HCT116 (cell line): ENCODE results near the gene RAB5A. TPM values are rescaled to one million over a fixed set of nuclear protein-coding genes. Genes with fewer than 3 reads are reported as not detected.

ENCODE experiments used
- ATAC-seq: fragments of 200-7000 bp; cut with Tn5 transposase; 2 replicates; pipeline ENCODE4 v1.9.1; 2020; ENCODE audit warnings: mild to moderate bottlenecking, moderate library complexity
- BruUV-seq: library from RNA; stranded (reverse); fragments of 400-500 nt; replicated peaks from 2 replicates; lab custom pipeline; 2021; lab: Mats Ljungman, UMichigan
- CTCF ChIA-PET: fragments of 300-600 bp; sonication (Branson Sonifier 250); formaldehyde crosslinking; loops from one replicate; lab custom pipeline; 2021; ENCODE audit warnings: antibody characterized with exemption; lab: Charles Lee
- POLR2A ChIA-PET: fragments of 300-600, 350-600 bp; sonication (Branson Sonifier 250); formaldehyde crosslinking; loops from one replicate; lab custom pipeline; 2021; ENCODE audit warnings: antibody characterized with exemption; lab: Charles Lee
- RAD21 ChIA-PET, 2 experiments: fragments of 300-600 bp; sonication (Branson Sonifier 250); formaldehyde crosslinking; loops; one replicate each; lab custom pipeline; 2023; ENCODE audit warnings: low total read pairs in 2 of 2; ENCODE audit not compliant: uncharacterized antibody in 2 of 2, unreplicated experiment in 2 of 2, low non-redundant PET in 1 of 2; lab: Charles Lee
- DNase-seq: peaks from one replicate; pipeline ENCODE4 v3.0.0-alpha.2; 2010; ENCODE audit warnings: low read depth, low spot score
- H2AFZ ChIP-seq: fragments of 200-600 bp; shearing (Covaris generic), sonication (generic); 2 replicates; pipeline ENCODE4 v1.6.1; 2017; ENCODE audit warnings: low read depth, mixed run types, mixed read lengths, antibody characterized with exemption, low read length; ENCODE audit not compliant: poor library complexity, severe bottlenecking
- H3K27ac ChIP-seq: 2 replicates; pipeline ENCODE4 v1.5.1; 2012; ENCODE audit warnings: low read depth, low read length
- H3K27me3 ChIP-seq: fragments of 200-600 bp; sonication (generic); 2 replicates; pipeline ENCODE4 v1.6.1; 2016; ENCODE audit warnings: mixed run types, low read length, mixed read lengths; ENCODE audit not compliant: insufficient read depth
- H3K36me3 ChIP-seq, 2 experiments: fragments of 200-500 bp in 1 of 2; fragments of 200-600 bp in 1 of 2; sonication (Bioruptor generic) in 1 of 2; sonication (generic) in 1 of 2; 2 replicates each; pipeline versions ENCODE4 v1.5.1 to v1.6.1; 2014 to 2016; ENCODE audit warnings: low read length in 2 of 2, inconsistent platforms in 1 of 2, mixed read lengths in 1 of 2, mixed run types in 1 of 2; ENCODE audit not compliant: insufficient read depth in 2 of 2, control insufficient read depth in 1 of 2
- H3K4me1 ChIP-seq, 2 experiments: fragments of 200-600 bp in 1 of 2; sonication (generic) in 1 of 2; 2 replicates each; pipeline versions ENCODE4 v1.5.1 to v1.6.1; 2012 to 2017; ENCODE audit warnings: low read length in 2 of 2, inconsistent platforms in 1 of 2, mild to moderate bottlenecking in 1 of 2, mixed read lengths in 1 of 2, mixed run types in 1 of 2, moderate library complexity in 1 of 2; ENCODE audit not compliant: insufficient read depth in 2 of 2, control insufficient read depth in 1 of 2
- H3K4me2 ChIP-seq: fragments of 200-600 bp; sonication (generic); 2 replicates; pipeline ENCODE4 v1.6.1; 2017; ENCODE audit warnings: mixed run types, low read length, mixed read lengths
- H3K4me3 ChIP-seq, 2 experiments: fragments of 200-600 bp in 1 of 2; sonication (generic) in 1 of 2; replicated peaks in 1 of 2; 2 replicates each; pipeline ENCODE4 v1.5.1; 2011 to 2016; ENCODE audit warnings: low read length in 2 of 2, control low read depth in 1 of 2, low read depth in 1 of 2, mild to moderate bottlenecking in 1 of 2, mixed read lengths in 1 of 2, mixed run types in 1 of 2
- H3K79me2 ChIP-seq: fragments of 200-600 bp; sonication (generic); 2 replicates; pipeline ENCODE4 v1.6.1; 2017; ENCODE audit warnings: mild to moderate bottlenecking, mixed run types, low read length, moderate library complexity, mixed read lengths; ENCODE audit not compliant: insufficient read depth
- H3K9ac ChIP-seq: fragments of 200-600 bp; sonication (generic); 2 replicates; pipeline ENCODE4 v1.6.1; 2016; ENCODE audit warnings: low read length, mixed read lengths
- H3K9me2 ChIP-seq: fragments of 200-600 bp; sonication (generic), shearing (Covaris generic); 2 replicates; pipeline ENCODE4 v1.6.1; 2017; ENCODE audit warnings: mixed run types, mild to moderate bottlenecking, moderate library complexity; ENCODE audit not compliant: insufficient read depth
- H3K9me3 ChIP-seq, 2 experiments: fragments of 200-500 bp in 1 of 2; fragments of 200-600 bp in 1 of 2; sonication (Bioruptor generic) in 1 of 2; sonication (generic) in 1 of 2; 2 replicates each; pipeline ENCODE4 v1.6.1; 2014 to 2017; ENCODE audit warnings: low read length in 2 of 2, mixed read lengths in 2 of 2, inconsistent platforms in 1 of 2, low read depth in 1 of 2, mild to moderate bottlenecking in 1 of 2, mixed run types in 1 of 2, moderate library complexity in 1 of 2; ENCODE audit not compliant: control insufficient read depth in 1 of 2, insufficient read depth in 1 of 2
- H4K20me1 ChIP-seq: fragments of 200-600 bp; sonication (generic), shearing (Covaris generic); 2 replicates; pipeline ENCODE4 v1.6.1; 2017; ENCODE audit warnings: mixed run types, mild to moderate bottlenecking, moderate library complexity; ENCODE audit not compliant: insufficient read depth
- ATF3 ChIP-seq: IDR thresholded peaks from 2 replicates; pipeline ENCODE4 v1.6.1; 2012
- CBX3 ChIP-seq: IDR thresholded peaks from 2 replicates; pipeline ENCODE4 v1.6.1; 2012; ENCODE audit warnings: low read depth
- CEBPB ChIP-seq: IDR thresholded peaks from 2 replicates; pipeline ENCODE4 v1.6.1; 2012; ENCODE audit warnings: low read depth
- CTCF ChIP-seq, 3 experiments: fragments of 200-600 bp in 1 of 3; sonication (generic) in 1 of 3; IDR thresholded peaks in 2 of 3; conservative IDR thresholded peaks in 1 of 3; 2 replicates each; pipeline ENCODE4 v1.5.1; 2012 to 2017; ENCODE audit warnings: low read depth in 2 of 3, low read length in 2 of 3, antibody characterized with exemption in 1 of 3, borderline replicate concordance in 1 of 3, control low read depth in 1 of 3, mild to moderate bottlenecking in 1 of 3, mixed read lengths in 1 of 3, mixed run types in 1 of 3, moderate library complexity in 1 of 3; ENCODE audit not compliant: insufficient read depth in 1 of 3
- ELF1 ChIP-seq: IDR thresholded peaks from 2 replicates; pipeline ENCODE4 v1.6.1; 2012; ENCODE audit warnings: low read depth, borderline replicate concordance
- FOSL1 ChIP-seq: IDR thresholded peaks from 2 replicates; pipeline ENCODE4 v1.6.1; 2012; ENCODE audit warnings: low read depth
- JUND ChIP-seq: IDR thresholded peaks from 2 replicates; pipeline ENCODE4 v1.6.1; 2012
- POLR2A ChIP-seq: IDR thresholded peaks from 2 replicates; pipeline ENCODE4 v1.7.0; 2011; ENCODE audit warnings: borderline replicate concordance; ENCODE audit not compliant: insufficient read depth, insufficient read length; ENCODE audit errors: extremely low read depth
- RAD21 ChIP-seq: IDR thresholded peaks from 2 replicates; pipeline ENCODE4 v1.6.1; 2012; ENCODE audit warnings: low read depth, mild to moderate bottlenecking
- SP1 ChIP-seq: IDR thresholded peaks from 2 replicates; pipeline ENCODE4 v1.6.1; 2012; ENCODE audit warnings: low read depth
- TCF7L2 ChIP-seq: IDR thresholded peaks from 2 replicates; pipeline ENCODE4 v1.7.0; 2011; ENCODE audit warnings: borderline replicate concordance, inconsistent platforms; ENCODE audit not compliant: insufficient read depth, insufficient read length; ENCODE audit errors: extremely low read depth
- YY1 ChIP-seq: IDR thresholded peaks from 2 replicates; pipeline ENCODE4 v1.6.1; 2011; ENCODE audit warnings: low read length, low read depth, moderate library complexity, mild to moderate bottlenecking; ENCODE audit not compliant: insufficient replicate concordance; ENCODE audit errors: extremely low read depth
- ZFX ChIP-seq: fragments of 450-650 bp; IDR thresholded peaks from 2 replicates; pipeline ENCODE4 v1.6.1; 2017
- ZNF274 ChIP-seq: fragments of 200-500 bp; sonication (Bioruptor generic); IDR thresholded peaks from 2 replicates; pipeline ENCODE4 v1.6.1; 2014; ENCODE audit warnings: mild to moderate bottlenecking, low read depth, low read length, inconsistent platforms
- intact Hi-C: fragments of 100-400 bp; cut with micrococcal nuclease; formaldehyde crosslinking; loops from 2 replicates; pipeline ENCODE4 v1.10.0; 2022
- total RNA-seq: library from RNA; stranded (reverse); gene quantifications from one replicate; pipeline ENCODE4 v1.2.1, GENCODE V29; 2021; ENCODE audit not compliant: unreplicated experiment
- TF ChIP-seq, protein P1 (sequence below): IDR thresholded peaks from 2 replicates; pipeline ENCODE4 v1.6.1; 2012
- TF ChIP-seq, protein P2 (sequence below): IDR thresholded peaks from 2 replicates; pipeline ENCODE4 v1.6.1; 2012; ENCODE audit warnings: low read depth

The RAB5A gene
- total RNA-seq, 1 experiment from 2014 or later: 45.0 TPM

GRCh38 chr3:19997502-19997901, 50.6 kb downstream of the RAB5A start:
- no peak overlapping the region for H3K27ac ChIP-seq
- no peak overlapping the region for H2AFZ ChIP-seq
- POLR2A ChIA-PET: no interaction called here
- no peaks in the 10 kb centered on the region for H3K9me3 ChIP-seq
- H3K79me2 ChIP-seq: no peaks in the 10 kb centered on the region
- no peak overlapping the region for H3K9ac ChIP-seq
- H3K27me3 ChIP-seq: no peaks in the 10 kb centered on the region
- no peaks in the 10 kb centered on the region for H3K4me1 ChIP-seq
- ATAC-seq (no peak), DNase-seq (no peak)
- H3K4me2 ChIP-seq: no peak overlapping the region
- no peaks in the 10 kb centered on the region for H3K36me3 ChIP-seq
- no TSS peak for BruUV-seq
- H4K20me1 ChIP-seq: no peaks in the 10 kb centered on the region
- no peaks in the 10 kb centered on the region for H3K9me2 ChIP-seq
- no peak overlapping the region for H3K4me3 ChIP-seq
- intact Hi-C loops: no loop called here
- TF ChIP-seq ELF1: no peak
- TF ChIP-seq ZFX: no peak
- no peak for TF ChIP-seq JUND
- TF ChIP-seq, protein P1, sequence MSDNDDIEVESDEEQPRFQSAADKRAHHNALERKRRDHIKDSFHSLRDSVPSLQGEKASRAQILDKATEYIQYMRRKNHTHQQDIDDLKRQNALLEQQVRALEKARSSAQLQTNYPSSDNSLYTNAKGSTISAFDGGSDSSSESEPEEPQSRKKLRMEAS: no peak
- TF ChIP-seq CBX3: no peak
- no peak for TF ChIP-seq CEBPB
- no peak for TF ChIP-seq TCF7L2
- TF ChIP-seq RAD21: no peak
- TF ChIP-seq FOSL1: no peak
- TF ChIP-seq CTCF (IDR thresholded peaks at IDR 0.05 in 2 of 3, conservative IDR thresholded peaks at IDR 0.05 in 1 of 3; ENCODE audit: borderline replicate concordance in 1 of 3, insufficient read depth in 1 of 3, low read depth in 2 of 3, low read length in 2 of 3): no peak
- TF ChIP-seq ATF3: no peak
- no peak for TF ChIP-seq SP1
- TF ChIP-seq POLR2A: no peak
- TF ChIP-seq, protein P2, sequence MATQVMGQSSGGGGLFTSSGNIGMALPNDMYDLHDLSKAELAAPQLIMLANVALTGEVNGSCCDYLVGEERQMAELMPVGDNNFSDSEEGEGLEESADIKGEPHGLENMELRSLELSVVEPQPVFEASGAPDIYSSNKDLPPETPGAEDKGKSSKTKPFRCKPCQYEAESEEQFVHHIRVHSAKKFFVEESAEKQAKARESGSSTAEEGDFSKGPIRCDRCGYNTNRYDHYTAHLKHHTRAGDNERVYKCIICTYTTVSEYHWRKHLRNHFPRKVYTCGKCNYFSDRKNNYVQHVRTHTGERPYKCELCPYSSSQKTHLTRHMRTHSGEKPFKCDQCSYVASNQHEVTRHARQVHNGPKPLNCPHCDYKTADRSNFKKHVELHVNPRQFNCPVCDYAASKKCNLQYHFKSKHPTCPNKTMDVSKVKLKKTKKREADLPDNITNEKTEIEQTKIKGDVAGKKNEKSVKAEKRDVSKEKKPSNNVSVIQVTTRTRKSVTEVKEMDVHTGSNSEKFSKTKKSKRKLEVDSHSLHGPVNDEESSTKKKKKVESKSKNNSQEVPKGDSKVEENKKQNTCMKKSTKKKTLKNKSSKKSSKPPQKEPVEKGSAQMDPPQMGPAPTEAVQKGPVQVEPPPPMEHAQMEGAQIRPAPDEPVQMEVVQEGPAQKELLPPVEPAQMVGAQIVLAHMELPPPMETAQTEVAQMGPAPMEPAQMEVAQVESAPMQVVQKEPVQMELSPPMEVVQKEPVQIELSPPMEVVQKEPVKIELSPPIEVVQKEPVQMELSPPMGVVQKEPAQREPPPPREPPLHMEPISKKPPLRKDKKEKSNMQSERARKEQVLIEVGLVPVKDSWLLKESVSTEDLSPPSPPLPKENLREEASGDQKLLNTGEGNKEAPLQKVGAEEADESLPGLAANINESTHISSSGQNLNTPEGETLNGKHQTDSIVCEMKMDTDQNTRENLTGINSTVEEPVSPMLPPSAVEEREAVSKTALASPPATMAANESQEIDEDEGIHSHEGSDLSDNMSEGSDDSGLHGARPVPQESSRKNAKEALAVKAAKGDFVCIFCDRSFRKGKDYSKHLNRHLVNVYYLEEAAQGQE: no peak
- TF ChIP-seq ZNF274: no peak
- no peak for TF ChIP-seq YY1
- TF ChIP-seq, all 23 proteins: peak for 0
- CTCF ChIA-PET: no interaction called here
- RAD21 ChIA-PET: no interaction called here
